Peyer's patch (tissue), 4 donors: ENCODE measurements around the gene ZNF786.

Experiments used
- CTCF ChIP-seq, 6 experiments: fragments of 450-650 bp in 4 of 6; fragments of 200-600 bp in 2 of 6; sonication (generic) in 1 of 6; IDR thresholded peaks; one replicate each; pipeline ENCODE4 v1.5.1; 2017 to 2019; ENCODE audit warnings: antibody characterized with exemption in 6 of 6, mild to moderate bottlenecking in 3 of 6, moderate library complexity in 1 of 6
- POLR2A ChIP-seq, 2 donors: fragments of 450-650 bp; IDR thresholded peaks; one replicate each; pipeline ENCODE4 v1.5.1; 2017; ENCODE audit warnings: antibody characterized with exemption in 2 of 2, mild to moderate bottlenecking in 2 of 2, moderate library complexity in 2 of 2

- TF ChIP-seq CTCF (IDR thresholded peaks at IDR 0.05) (no peak), POLR2A (IDR thresholded peaks at IDR 0.05) (no peak)
Measured at GRCh38 chr7:149036676-149037075, 53.8 kb downstream of the ZNF786 start.
